DND-41 (cell line): ENCODE measurements around the gene HFM1.

Experiments used
- ATAC-seq: fragments of 200-7000 bp; cut with Tn5 transposase; 3 replicates; pipeline ENCODE4 v1.9.1; 2021; ENCODE audit warnings: low read depth; ENCODE audit not compliant: insufficient read depth
- DNase-seq: peaks from one replicate; pipeline ENCODE4 v3.0.0-alpha.2; 2020
- H2AFZ ChIP-seq: 2 replicates; pipeline ENCODE4 v1.6.0; 2012; ENCODE audit warnings: low read depth, low read length
- H3K27ac ChIP-seq: 2 replicates; pipeline ENCODE4 v1.5.1; 2012; ENCODE audit warnings: low read length, inconsistent platforms
- H3K27me3 ChIP-seq: fragments of 200-600 bp; sonication (generic); 2 replicates; pipeline ENCODE4 v1.6.0; 2012; ENCODE audit warnings: low read length, mild to moderate bottlenecking, inconsistent platforms; ENCODE audit not compliant: insufficient read depth, poor library complexity
- H3K36me3 ChIP-seq: 2 replicates; pipeline ENCODE4 v1.5.1; 2012; ENCODE audit warnings: low read length, inconsistent platforms; ENCODE audit not compliant: insufficient read depth
- H3K4me1 ChIP-seq: 2 replicates; pipeline ENCODE4 v1.5.1; 2012; ENCODE audit warnings: mild to moderate bottlenecking, low read length; ENCODE audit not compliant: insufficient read depth
- H3K4me2 ChIP-seq: 2 replicates; pipeline ENCODE4 v1.6.0; 2012; ENCODE audit warnings: mild to moderate bottlenecking, moderate library complexity, low read length, inconsistent platforms; ENCODE audit not compliant: insufficient read depth
- H3K4me3 ChIP-seq, 2 experiments: fragments of 200-600 bp in 1 of 2; shearing (Covaris generic) in 1 of 2; 2 replicates each; pipeline ENCODE4 v1.5.1; 2012 to 2016; ENCODE audit warnings: inconsistent platforms in 2 of 2, low read length in 2 of 2, mild to moderate bottlenecking in 2 of 2, low read depth in 1 of 2, moderate library complexity in 1 of 2
- H3K79me2 ChIP-seq: 2 replicates; pipeline ENCODE4 v1.6.0; 2012; ENCODE audit warnings: low read length, inconsistent platforms; ENCODE audit not compliant: insufficient read depth
- H3K9ac ChIP-seq: 2 replicates; pipeline ENCODE4 v1.6.0; 2012; ENCODE audit warnings: low read depth, mild to moderate bottlenecking, inconsistent platforms, low read length, moderate library complexity
- H3K9me3 ChIP-seq: 2 replicates; pipeline ENCODE4 v1.5.1; 2012; ENCODE audit warnings: low read length, moderate library complexity, mild to moderate bottlenecking, inconsistent platforms; ENCODE audit not compliant: insufficient read depth, severe bottlenecking
- H4K20me1 ChIP-seq: 2 replicates; pipeline ENCODE4 v1.6.0; 2012; ENCODE audit warnings: low read length; ENCODE audit not compliant: insufficient read depth
- CTCF ChIP-seq: IDR thresholded peaks from 2 replicates; pipeline ENCODE4 v1.5.1; 2012; ENCODE audit warnings: borderline replicate concordance, low read length, moderate library complexity, mild to moderate bottlenecking; ENCODE audit not compliant: poor library complexity, severe bottlenecking; ENCODE audit errors: extremely low read depth
- EZH2 ChIP-seq: IDR thresholded peaks from 3 replicates; pipeline ENCODE4 v1.6.1; 2012; ENCODE audit warnings: borderline replicate concordance, low read depth, mild to moderate bottlenecking, moderate library complexity, low read length, inconsistent platforms; ENCODE audit not compliant: severe bottlenecking

The HFM1 gene

GRCh38 chr1:91402023-91402422 lies 2.6 kb downstream of the HFM1 start:
- Histone ChIP-seq H3K9me3 (no peaks in the 10 kb centered on the region), H3K79me2 (no peaks in the 10 kb centered on the region), H3K9ac (no peak overlapping the region), H3K4me1 (peaks cover 11% of the 10 kb centered on the region), H3K27ac (no peak overlapping the region), H3K4me2 (no peak overlapping the region), H2AFZ (no peak overlapping the region), H4K20me1 (no peaks in the 10 kb centered on the region), H3K27me3 (peaks cover 15% of the 10 kb centered on the region), H3K36me3 (no peaks in the 10 kb centered on the region), H3K4me3 (no peak overlapping the region)
- TF ChIP-seq CTCF (peak; percentile 72), EZH2 (no peak)
- ATAC-seq (0 out of 3 replicates have a peak, but pooled peaks have one; percentile 32), DNase-seq (no peak)

GRCh38 chr1:91400133-91400725 lies 4.4 kb downstream of the HFM1 start:
- Histone ChIP-seq H3K4me3 (no peak overlapping the region), H4K20me1 (no peaks in the 10 kb centered on the region), H3K27ac (no peak overlapping the region), H3K79me2 (no peaks in the 10 kb centered on the region), H3K4me2 (no peak overlapping the region), H3K9me3 (no peaks in the 10 kb centered on the region), H3K36me3 (no peaks in the 10 kb centered on the region), H3K4me1 (peaks cover 11% of the 10 kb centered on the region), H3K9ac (no peak overlapping the region), H3K27me3 (peaks cover 10% of the 10 kb centered on the region), H2AFZ (no peak overlapping the region)
- DNase-seq = no peak
- TF ChIP-seq EZH2 (no peak), CTCF (peak; percentile 11)
- no peak for ATAC-seq

GRCh38 chr1:91398291-91398690 lies 6.3 kb downstream of the HFM1 start:
- Histone ChIP-seq H3K9ac (no peak overlapping the region), H3K27me3 (peaks cover 4% of the 10 kb centered on the region), H3K4me1 (no peaks in the 10 kb centered on the region), H3K4me3 (no peak overlapping the region), H3K9me3 (no peaks in the 10 kb centered on the region), H3K36me3 (no peaks in the 10 kb centered on the region), H3K79me2 (no peaks in the 10 kb centered on the region), H3K27ac (no peak overlapping the region), H4K20me1 (no peaks in the 10 kb centered on the region), H2AFZ (no peak overlapping the region), H3K4me2 (no peak overlapping the region)
- DNase-seq = no peak
- no peak for ATAC-seq
- TF ChIP-seq CTCF (no peak), EZH2 (no peak)
